ENCODE measurements around the gene SSTR4.

SSTR4 gene

GRCh38 chr20:23007462-23007861 is 27.6 kb upstream of the SSTR4 start:
- no peak for DNase-seq
- Histone ChIP-seq H3K9me3 (no peaks in the 10 kb centered on the region; the same call in 1 of the 2 replicates), H3K27me3 (no peaks in the 10 kb centered on the region), H3K36me3 (no peaks in the 10 kb centered on the region), H3K4me3 (ENCODE audit: low read depth, low read length) (no peak overlapping the region), H3K4me1 (no peaks in the 10 kb centered on the region)
- TF ChIP-seq CTCF (IDR thresholded peaks at IDR 0.05; ENCODE audit: low read depth, low read length) = no peak

- DNase-seq = no peak
- TF ChIP-seq CTCF (IDR thresholded peaks at IDR 0.05; ENCODE audit: low read depth, low read length) = no peak
- Histone ChIP-seq H3K4me3 (ENCODE audit: low read depth, low read length) (no peak overlapping the region), H3K36me3 (no peaks in the 10 kb centered on the region), H3K27me3 (no peaks in the 10 kb centered on the region), H3K4me1 (no peaks in the 10 kb centered on the region), H3K9me3 (no peaks in the 10 kb centered on the region; the same call in 1 of the 2 replicates)
Measured at GRCh38 chr20:23007886-23008655, 27.0 kb upstream of the SSTR4 start.

GRCh38 chr20:23008667-23009066 is 26.4 kb upstream of the SSTR4 start:
- Histone ChIP-seq H3K27me3 (no peaks in the 10 kb centered on the region), H3K9me3 (no peaks in the 10 kb centered on the region; the same call in 1 of the 2 replicates), H3K36me3 (no peaks in the 10 kb centered on the region), H3K4me3 (ENCODE audit: low read depth, low read length) (no peak overlapping the region), H3K4me1 (no peaks in the 10 kb centered on the region)
- TF ChIP-seq CTCF (IDR thresholded peaks at IDR 0.05; ENCODE audit: low read depth, low read length) = no peak
- no peak for DNase-seq

- DNase-seq = no peak
- H3K4me3 ChIP-seq (ENCODE audit: low read depth, low read length) = no peak overlapping the region
- no peak for TF ChIP-seq CTCF (IDR thresholded peaks at IDR 0.05; ENCODE audit: low read depth, low read length)
- H3K27me3 ChIP-seq = no peaks in the 10 kb centered on the region
- H3K4me1 ChIP-seq = no peaks in the 10 kb centered on the region
- H3K9me3 ChIP-seq = no peaks in the 10 kb centered on the region; the same call in 1 of the 2 replicates
- H3K36me3 ChIP-seq = no peaks in the 10 kb centered on the region
Measured at GRCh38 chr20:23009636-23010035, 25.5 kb upstream of the SSTR4 start.

- no peak overlapping the region for H3K4me3 ChIP-seq (ENCODE audit: low read depth, low read length)
- H3K4me1 ChIP-seq = no peaks in the 10 kb centered on the region
- H3K27me3 ChIP-seq = no peaks in the 10 kb centered on the region
- no peak for TF ChIP-seq CTCF (IDR thresholded peaks at IDR 0.05; ENCODE audit: low read depth, low read length)
- H3K9me3 ChIP-seq = no peaks in the 10 kb centered on the region; the same call in 1 of the 2 replicates
- DNase-seq = no peak
- H3K36me3 ChIP-seq = no peaks in the 10 kb centered on the region
Measured at GRCh38 chr20:23010096-23010495, 25.0 kb upstream of the SSTR4 start.

GRCh38 chr20:23011008-23011721 is 23.9 kb upstream of the SSTR4 start:
- no peak for DNase-seq
- no peaks in the 10 kb centered on the region for H3K27me3 ChIP-seq
- no peaks in the 10 kb centered on the region for H3K4me1 ChIP-seq
- H3K36me3 ChIP-seq = no peaks in the 10 kb centered on the region
- TF ChIP-seq CTCF (IDR thresholded peaks at IDR 0.05; ENCODE audit: low read depth, low read length) = no peak
- no peaks in the 10 kb centered on the region; the same call in 1 of the 2 replicates for H3K9me3 ChIP-seq
- H3K4me3 ChIP-seq (ENCODE audit: low read depth, low read length) = no peak overlapping the region
